Activated T-cell treated with anti-CD3 and anti-CD28 coated beads for 48 hours (primary cell): ENCODE results near the gene SSTR5.

Source experiments
- DNase-seq: peaks from one replicate; pipeline ENCODE4 v3.0.0-alpha.2; 2020; ENCODE audit warnings: low read depth

Gene SSTR5

DNA sequence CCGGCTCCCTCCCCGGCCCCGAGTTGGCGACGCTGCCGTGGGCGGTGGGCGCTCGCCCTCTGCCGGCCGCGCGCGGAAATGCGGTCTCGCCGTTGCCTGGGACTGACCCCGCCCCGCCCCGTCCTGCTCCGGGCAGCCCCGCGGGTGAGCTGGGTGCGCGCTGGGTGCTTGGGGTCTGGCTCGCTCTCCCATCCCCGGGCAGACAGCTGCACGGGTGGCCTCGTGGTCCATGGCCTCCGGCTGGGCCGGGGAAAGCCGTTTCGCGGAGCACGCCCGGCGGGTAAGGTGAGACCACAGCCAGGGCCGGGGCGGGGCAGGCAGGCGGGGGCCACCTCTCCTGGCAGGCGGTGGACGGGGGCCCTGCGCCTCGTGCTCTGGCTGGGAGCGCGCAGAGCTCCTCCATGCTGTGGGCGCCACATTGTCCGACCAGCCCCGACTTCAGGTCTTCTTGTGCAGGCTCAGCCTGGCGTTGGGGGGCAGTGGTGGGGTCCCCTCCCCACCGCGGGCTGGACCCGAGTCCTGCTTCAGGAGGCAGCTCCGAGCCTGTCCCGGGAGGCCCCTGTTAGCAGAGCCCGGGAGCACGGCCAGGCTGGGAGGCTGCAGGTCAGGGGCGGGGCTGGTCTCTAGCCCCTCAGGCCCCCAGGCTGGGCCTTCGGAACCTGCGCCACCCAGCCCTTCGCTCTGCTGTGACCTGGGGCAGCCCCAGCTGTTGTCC lies 30.5 kb downstream of the SSTR5 start:
- peak; percentile 72 for DNase-seq

- DNase-seq, result no peak
These were observed 31.1 kb downstream of the SSTR5 start for GRCh38 chr16:1103636-1103980.

- peak; percentile 51 for DNase-seq
These were observed 33.5 kb downstream of the SSTR5 start for GRCh38 chr16:1105888-1106620.

- DNase-seq, result no peak
These were observed 34.1 kb downstream of the SSTR5 start for GRCh38 chr16:1106659-1107058.

DNA sequence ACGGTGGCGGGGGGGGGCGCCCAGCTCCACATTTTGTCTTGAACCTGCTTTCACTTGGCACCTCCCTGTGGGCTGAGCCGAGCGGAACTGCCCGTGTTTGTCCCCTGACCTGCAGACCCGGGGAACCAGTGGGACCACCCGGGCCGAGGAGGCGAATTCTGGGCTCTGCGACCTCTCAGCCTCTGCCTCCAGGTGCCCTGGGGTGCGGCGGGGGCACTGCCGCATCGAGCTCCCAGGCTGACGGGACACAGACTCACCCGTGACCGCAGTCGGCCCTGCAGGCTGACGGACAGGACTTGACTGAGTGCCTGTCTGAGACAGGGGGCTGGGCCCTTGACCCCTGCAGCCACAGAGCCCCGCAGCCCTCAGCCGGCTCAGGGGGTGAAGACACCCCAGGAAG lies 34.6 kb downstream of the SSTR5 start:
- DNase-seq, result no peak

DNA sequence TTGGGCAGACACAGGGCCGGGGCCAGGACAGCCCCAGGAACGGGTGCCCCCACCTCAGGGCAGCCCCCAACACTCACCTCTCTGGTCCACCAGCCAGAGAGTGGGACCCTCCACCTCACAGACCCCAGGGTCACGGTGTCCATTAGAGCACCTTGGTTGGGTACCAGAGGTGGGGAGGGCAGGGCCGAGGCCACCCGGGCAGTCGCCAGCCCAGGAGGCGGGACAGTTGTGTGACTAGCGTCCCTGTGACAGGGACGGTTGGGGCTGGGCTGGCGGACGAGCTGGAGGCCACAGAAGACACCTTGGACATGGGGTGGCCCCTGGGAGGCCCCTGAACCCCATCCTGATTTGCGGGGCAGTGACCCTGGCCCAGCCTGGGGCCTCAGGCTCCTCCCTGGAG lies 35.2 kb downstream of the SSTR5 start:
- DNase-seq, result no peak

DNA sequence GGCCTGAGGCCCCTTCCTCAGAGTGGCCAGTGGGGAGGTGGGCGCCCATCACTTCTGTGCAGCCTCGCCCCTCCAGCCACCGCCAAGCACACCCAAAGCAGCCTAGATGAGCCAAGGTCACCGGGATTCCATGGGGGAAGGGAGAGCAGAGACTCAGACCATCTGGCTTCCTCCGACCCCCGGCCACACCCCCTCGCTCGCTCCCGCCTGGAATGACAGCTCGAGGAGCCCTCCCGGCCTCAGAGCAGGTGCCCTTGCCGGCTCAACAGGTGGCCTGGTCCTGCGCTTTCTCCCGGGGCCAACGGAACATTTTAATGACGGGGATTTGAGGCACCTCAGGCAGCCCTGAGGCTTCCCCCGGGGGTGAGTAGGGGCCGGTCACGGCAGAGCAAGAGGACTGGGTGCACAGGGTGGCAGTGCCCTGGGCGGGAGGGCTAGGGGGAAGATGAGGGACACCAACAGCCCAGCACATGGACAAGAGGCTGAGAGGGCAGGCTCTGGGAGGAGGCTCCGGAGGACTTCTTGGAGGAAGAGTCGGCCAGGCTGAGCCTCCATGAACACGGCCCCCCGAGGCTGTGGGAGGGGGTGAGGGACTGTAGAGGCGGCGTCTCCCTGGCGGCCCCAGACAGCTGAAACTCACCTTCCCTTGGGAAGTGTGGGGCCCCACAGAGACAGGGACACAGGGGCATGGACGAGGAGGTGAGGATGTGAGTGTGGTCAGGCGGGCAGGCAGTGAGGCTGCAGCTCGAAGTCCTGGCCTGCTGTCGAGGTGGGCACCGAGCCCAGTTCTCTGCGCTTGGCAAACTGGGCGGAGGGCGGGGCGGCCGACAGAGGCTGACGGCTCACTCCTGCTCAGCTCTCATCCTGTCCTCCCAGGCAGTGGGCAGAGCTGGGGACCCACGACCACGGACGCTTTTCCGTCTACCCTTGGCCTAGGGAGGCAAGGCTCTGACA lies 36.0 kb downstream of the SSTR5 start:
- DNase-seq, result no peak

- DNase-seq, result no peak
These were observed 37.1 kb downstream of the SSTR5 start for GRCh38 chr16:1109648-1110047.

- no peak for DNase-seq
These were observed 40.1 kb downstream of the SSTR5 start for GRCh38 chr16:1112506-1113184.

- DNase-seq, result no peak
These were observed 40.9 kb downstream of the SSTR5 start for GRCh38 chr16:1113489-1113888.

DNA sequence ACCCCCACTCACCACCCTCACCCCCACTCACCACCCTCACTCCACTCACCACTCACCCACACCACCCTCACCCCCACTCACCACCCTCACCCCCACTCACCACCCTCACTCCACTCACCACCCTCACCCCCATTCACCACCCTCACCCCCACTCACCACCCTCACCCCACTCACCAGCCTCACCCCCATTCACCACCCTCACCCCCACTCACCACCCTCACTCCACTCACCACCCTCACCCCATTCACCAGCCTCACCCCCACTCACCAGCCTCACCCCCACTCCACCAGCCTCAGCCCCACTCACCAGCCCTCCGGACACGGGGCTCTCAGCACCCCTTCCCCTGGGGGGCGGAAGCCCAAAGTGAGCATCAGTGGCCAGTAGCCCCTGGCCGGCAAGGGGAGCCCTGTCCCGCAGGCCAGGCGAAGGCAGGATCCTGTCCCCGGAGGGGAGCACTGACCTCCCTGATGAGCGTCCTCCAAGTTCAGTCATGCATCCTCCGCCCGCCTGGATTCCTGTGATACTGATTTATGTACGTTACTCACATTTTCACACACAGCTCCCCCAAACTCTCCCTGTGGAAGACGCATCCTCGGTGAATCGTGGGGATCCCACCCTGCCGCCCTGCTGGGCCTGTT lies 41.5 kb downstream of the SSTR5 start:
- no peak for DNase-seq

GRCh38 chr16:1116693-1117077 lies 44.1 kb downstream of the SSTR5 start:
- DNase-seq, result no peak

DNA sequence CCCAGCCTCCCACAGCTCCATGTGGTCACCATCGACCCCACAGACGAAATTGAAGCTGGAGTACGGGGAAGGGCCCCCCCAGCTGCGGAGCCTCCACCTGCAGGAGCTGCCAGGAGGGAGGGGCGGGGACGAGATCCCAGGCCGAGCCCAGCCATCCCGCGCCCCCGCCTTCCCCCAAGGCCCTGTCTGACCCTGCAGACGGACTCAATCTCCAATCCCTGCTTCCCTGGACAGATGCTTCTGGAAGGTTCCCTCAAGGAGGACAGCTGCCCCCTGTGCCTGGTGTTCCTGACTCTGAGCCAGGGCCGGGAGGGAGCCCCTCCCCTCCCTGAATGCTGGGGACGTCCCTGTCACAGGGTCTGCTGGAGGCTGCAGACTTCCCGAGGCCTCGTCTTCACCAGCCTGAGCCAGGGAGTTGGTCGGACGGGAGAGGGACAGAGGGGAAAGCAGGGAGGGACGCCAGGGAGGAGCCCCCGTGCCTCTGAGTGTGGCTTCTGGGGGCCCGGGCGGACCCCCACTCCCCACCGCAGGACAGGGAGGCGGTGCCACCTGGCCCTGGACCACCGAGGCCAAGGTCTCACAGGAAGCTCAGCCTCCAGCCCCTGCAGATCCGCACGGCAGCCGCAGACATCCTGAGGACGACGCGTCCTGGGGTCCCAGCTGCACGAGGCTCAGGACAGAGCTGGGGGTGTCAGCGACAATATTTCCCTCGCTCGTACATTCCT lies 44.8 kb downstream of the SSTR5 start:
- no peak for DNase-seq

DNA sequence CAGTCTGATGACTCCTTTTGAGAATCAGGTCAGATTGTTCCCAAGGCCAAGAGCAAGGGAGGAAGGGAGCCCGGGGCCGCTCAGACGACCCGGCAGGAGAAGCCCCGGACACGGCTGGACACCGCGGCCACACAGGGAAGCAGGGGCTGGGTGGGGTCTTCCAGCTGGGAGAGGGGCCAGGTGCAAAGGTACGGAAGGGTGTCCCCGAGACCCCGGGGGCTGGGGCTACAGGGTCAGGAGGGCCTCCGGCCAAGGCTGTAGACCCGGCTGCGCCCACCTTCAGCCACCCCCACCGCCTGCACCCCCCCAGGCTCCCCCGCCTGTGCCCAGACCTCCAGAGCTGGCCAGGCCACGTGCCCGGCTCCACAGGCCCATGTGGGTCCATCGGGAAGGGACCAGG lies 45.4 kb downstream of the SSTR5 start:
- no peak for DNase-seq

- DNase-seq, result no peak
These were observed 46.6 kb downstream of the SSTR5 start for GRCh38 chr16:1119129-1119528.

- DNase-seq, result no peak
These were observed 47.4 kb downstream of the SSTR5 start for GRCh38 chr16:1119766-1120576.

GRCh38 chr16:1120577-1120941 lies 48.0 kb downstream of the SSTR5 start:
- no peak for DNase-seq

DNA sequence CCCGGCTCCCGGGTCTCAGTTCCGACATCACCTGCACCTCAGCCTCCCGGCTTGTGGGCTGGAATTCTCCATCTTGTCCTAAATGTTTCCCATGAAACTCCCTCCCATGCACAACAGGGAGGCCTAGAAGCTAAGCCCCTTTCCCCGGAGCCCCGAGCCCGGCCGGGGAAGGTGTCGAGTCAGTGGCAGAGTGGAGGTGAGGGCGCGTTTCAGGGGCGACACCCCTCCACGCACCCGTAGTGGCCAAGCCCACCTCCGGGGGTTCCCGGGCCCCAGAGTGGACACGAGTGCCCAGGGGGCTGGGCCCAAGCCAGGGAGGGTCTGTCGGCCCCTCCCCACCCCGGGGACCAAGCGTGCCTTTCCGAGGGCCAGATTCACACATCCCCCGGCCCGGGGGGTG lies 48.5 kb downstream of the SSTR5 start:
- no peak for DNase-seq

DNA sequence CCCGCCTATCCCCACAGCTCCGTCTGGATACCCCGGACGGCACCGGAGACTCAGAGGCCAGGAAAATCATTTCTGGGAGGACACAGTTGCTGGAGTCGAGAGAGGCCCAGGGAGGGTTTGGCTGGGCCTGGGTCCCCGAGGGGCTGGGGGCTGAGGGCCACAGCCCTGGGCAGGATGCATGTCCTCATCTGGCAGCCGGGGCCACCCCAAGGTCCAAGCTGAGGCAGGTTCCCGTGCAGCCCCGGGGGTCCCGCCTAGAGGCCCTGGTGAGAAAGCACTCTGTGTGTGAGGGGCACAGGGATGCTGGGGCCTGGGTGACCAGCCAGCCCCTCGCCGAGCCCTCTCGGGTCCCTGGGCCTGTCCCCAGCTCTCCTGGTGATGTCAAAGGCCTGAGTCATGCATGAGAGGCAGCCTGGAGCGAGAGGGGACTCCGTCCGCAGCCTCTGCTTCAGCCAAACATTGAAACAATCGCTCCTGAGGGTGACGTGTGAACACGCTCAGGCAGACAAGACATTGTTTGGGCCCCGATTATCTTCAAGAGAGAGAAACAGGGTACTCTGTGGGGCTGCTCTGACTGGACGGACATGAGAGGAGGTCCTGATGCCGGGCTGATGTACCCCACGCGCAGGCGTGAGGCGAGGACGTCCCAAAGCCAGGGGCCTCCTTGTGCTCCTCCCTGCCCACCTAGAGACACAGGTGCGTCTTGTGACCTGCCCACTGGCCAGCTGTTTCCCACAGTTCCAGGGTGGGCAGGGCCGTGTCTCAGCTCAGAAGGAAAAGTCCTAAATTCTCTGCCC lies 49.3 kb downstream of the SSTR5 start:
- DNase-seq, result no peak
